Heart left ventricle (tissue), 16 donors: Measurements from ENCODE around the gene LYPLA2. TPM values are rescaled to one million over a fixed set of nuclear protein-coding genes. Genes with fewer than 3 reads are reported as not detected.
"Not testable (repeated sequence)": the region's sequence is repeated elsewhere in the genome, so short reads cannot be mapped to it uniquely, and the experiment has no call there.

ENCODE experiments used
- ATAC-seq, 4 donors: fragments of 200-7000 bp; cut with Tn5 transposase; one replicate each; pipeline ENCODE4 v1.9.1; 2020 to 2022; ENCODE audit warnings: moderate library complexity in 4 of 4, mild to moderate bottlenecking in 3 of 4, moderate number of reproducible peaks in 1 of 4
- DNase-seq, 5 donors: peaks; one replicate each; pipeline ENCODE4 v3.0.0-alpha.2; 2020
- H3K27ac ChIP-seq, 12 donors: fragments of 200-600 bp; sonication (generic) in 4 of 12; one replicate each; pipeline versions ENCODE4 v1.5.0 to v1.8.0; 2016 to 2022; ENCODE audit warnings: mild to moderate bottlenecking in 2 of 12
- H3K27me3 ChIP-seq, 9 donors: fragments of 200-600 bp; sonication (generic) in 2 of 9; one replicate each; pipeline versions ENCODE4 v1.5.1 to v1.8.0; 2016 to 2022; ENCODE audit warnings: mild to moderate bottlenecking in 3 of 9
- H3K36me3 ChIP-seq, 9 donors: fragments of 200-600 bp; sonication (generic) in 2 of 9; one replicate each; pipeline versions ENCODE4 v1.5.0 to v1.8.0; 2018 to 2022; ENCODE audit warnings: mild to moderate bottlenecking in 2 of 9
- H3K4me1 ChIP-seq, 12 donors: fragments of 200-600 bp; sonication (generic) in 4 of 12; one replicate each; pipeline versions ENCODE4 v1.5.0 to v1.8.0; 2016 to 2022; ENCODE audit warnings: mild to moderate bottlenecking in 3 of 12
- H3K4me3 ChIP-seq, 12 donors: fragments of 200-600 bp; sonication (generic) in 4 of 12; one replicate each; pipeline versions ENCODE4 v1.5.0 to v1.8.0; 2017 to 2022; ENCODE audit warnings: mild to moderate bottlenecking in 9 of 12, moderate library complexity in 4 of 12
- H3K9me3 ChIP-seq, 12 donors: fragments of 200-600 bp; sonication (generic) in 4 of 12; one replicate each; pipeline versions ENCODE4 v1.5.0 to v1.8.0; 2016 to 2022; ENCODE audit warnings: mild to moderate bottlenecking in 1 of 12
- CTCF ChIP-seq, 12 donors: fragments of 200-600 bp; sonication (generic) in 4 of 12; IDR thresholded peaks; one replicate each; pipeline versions ENCODE4 v1.5.0 to v1.8.0; 2018 to 2022; ENCODE audit warnings: antibody characterized with exemption in 12 of 12, mild to moderate bottlenecking in 5 of 12
- POLR2A ChIP-seq, 2 donors: fragments of 450-650 bp; IDR thresholded peaks; one replicate each; pipeline ENCODE4 v1.6.1; 2017; ENCODE audit warnings: antibody characterized with exemption in 2 of 2, mild to moderate bottlenecking in 2 of 2, moderate library complexity in 2 of 2
- whole genome bisulfite sequencing, 4 donors: extraction: QIAGEN DNeasy Blood & Tissue Kit in 2 of 4; methylation state at CpG; one replicate each; pipeline versions ENCODE4 v1.1.5 to v1.1.7; 2013 to 2018; 5-methylcytosine and 5-hydroxymethylcytosine counted together
- intact Hi-C, 10 donors: fragments of 100-400 bp; cut with DNase I; formaldehyde crosslinking; loops; one replicate each; pipeline versions ENCODE4 v1.11.1 to v1.14.2; 2022
- polyA plus RNA-seq, 2 donors: library from polyadenylated mRNA; stranded (reverse); fragments of 200-250 nt; gene quantifications; one replicate each; pipeline ENCODE4 v1.2.3, GENCODE V29; 2013
- total RNA-seq, 9 donors: library from RNA; depleted of rRNA in 2 of 9; stranded (reverse); fragments of >200 nt in 2 of 9; fragmentation: NEBNext Ultra II Directional in 3 of 9; extraction: Animal tissue kit (Norgen Biotek cat#: 25700) in 3 of 9; gene quantifications; one replicate each; pipeline versions ENCODE4 v1.1.0 to v1.2.4, GENCODE V29; 2016 to 2023
- donor health status: ischemic (EF 13 %, LVEDD 7.1; RV severe dilation, severe dysfunction).
- donor health status: healthy with polysubstance abuse.
- donor health status: DM: no; HTN: yes; CAD: no.
- donor health status: DM: no; HTN: no; CAD: no.
- donor health status: ischemic (EF 25% LVEDD 6.9; RV normal size, moderate dysfunction).
- donor health status: ischemic (EF 25% LVEDD 5.7; RV mildly dilated, moderate dysfunction).
- donor health status: healthy.
- donor health status: DM: yes; HTN: yes; CAD: no.
- donor health status: ischemic (EF 35%, LVEDD 5.7; RV mildly dilated, moderate dysfunction).
- donor health status: nonischemic (EF 11% LVEDD 7.7; RV severe dilation, severe dysfunction).
- donor health status: DM: yes; HTN: yes; CAD: no.
- donor health status: PGD.
- donor health status: ischemic (EF 29% LVEDD 5.4; RV normal size, mild dysfunction).
- donor health status: nonischemic (EF 23%, LVEDD 6.1; RV moderate dilation, normal function).

The LYPLA2 gene
- total and polyA plus RNA-seq, 11 donors, result 22.2 to 63.3 (median 29.5) TPM

DNA sequence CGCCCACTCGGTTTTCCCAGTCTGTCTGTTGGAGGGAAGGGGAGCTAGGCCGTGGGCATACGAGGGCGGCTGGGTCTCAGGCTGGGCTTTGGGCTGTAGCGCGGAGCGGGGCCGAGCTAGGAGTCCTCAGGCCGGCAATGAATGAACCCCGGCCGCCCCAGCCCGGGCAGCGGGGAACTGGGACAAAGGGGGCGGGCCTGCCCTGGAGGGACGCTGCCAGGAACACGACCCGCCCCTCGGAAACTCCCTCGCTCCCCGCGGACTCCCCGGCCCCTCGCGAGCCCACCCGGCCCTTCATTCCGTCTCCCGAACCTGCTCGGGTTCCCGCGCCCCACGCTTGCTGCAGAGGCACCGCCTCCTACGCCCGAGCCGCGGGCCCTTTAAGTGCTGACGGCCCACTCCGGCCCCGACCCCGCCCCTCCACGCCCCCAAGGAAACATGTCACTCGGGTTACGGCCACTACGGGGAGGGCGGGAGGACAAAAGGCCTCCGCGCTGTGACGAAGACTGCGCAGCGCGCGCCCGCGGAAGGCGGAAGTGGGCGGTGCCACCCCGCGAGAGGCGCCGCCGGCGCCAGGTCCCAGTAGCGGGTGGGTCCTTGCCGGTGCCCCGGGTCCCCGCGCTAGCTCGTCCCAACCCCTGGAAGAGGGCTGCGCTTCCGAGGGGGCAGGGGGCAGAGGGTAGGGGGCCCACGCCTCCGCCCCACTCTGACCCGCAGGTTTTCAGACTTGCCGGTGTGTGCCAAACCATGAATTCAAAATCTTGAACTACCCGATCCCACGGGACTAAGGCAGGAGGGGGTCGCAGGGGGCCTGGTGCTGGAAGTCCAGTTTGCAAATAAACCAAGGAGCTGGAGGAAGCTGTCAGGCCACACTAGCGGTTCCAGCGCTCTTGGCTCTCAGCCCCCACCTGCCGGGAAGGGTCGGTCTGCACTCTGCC is 9.7 kb downstream of the LYPLA2 start, which contains the start of gene GALE:
GALE (minus strand) TSS at position 355 of the 938 bp plus-strand sequence. CDS start 1,747 bp downstream, outside the sequence.
- TF ChIP-seq POLR2A (IDR thresholded peaks at IDR 0.05), result peak in 1 of 2 donors; percentile 80
- no peak for TF ChIP-seq CTCF (IDR thresholded peaks at IDR 0.05)
- Histone ChIP-seq H3K27ac (peak within 1 kb of the TSS; percentile 84 to 97 (median 93)), H3K4me3 (peak within 1 kb of the TSS; percentile 64 to 97 (median 80)), H3K27me3 (no peaks in the 10 kb centered on the region), H3K36me3 (peaks cover 0 to 31% (median 17%) of the 10 kb centered on the region in 9 donors), H3K4me1 (peaks cover 3 to 23% (median 20%) of the 10 kb centered on the region in 12 donors), H3K9me3 (no peaks in the 10 kb centered on the region)
- WGBS, 4 donors, result 0 to 2% (median 1%) methylated on average over 34 to 82 of the region's 82 CpGs
- peak; percentile 95 to 97 (median 96) for ATAC-seq
- intact Hi-C loops, result loop anchor here in 3 of 10 donors (10.0 kb wide), 2 partner anchors 64 to 224 kb away; partner anchors contain the start of gene FUCA1 (in 2 of the 3)
- peak; percentile 98 to 99 (median 98) for DNase-seq

DNA sequence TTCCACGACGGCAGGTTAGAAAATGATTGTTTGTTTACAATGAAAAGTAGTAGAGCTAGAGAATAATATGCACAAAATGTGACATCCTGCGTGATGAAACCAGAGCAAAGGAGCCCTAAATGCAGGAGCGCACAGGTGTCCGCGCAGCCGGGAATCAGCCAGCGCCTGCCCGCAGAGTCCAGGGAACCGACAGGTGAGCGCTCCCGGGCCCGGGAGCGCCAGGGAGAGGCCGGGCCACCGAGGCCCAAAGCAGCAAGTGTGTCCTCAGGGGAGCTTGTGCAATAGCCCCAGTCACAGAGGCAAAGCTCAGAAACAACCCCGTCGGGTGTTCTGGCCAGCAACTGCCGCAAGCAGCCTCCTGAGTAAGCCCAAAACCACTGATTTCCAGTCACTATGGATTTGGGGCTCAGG is 10.4 kb downstream of the LYPLA2 start:
- intact Hi-C loops, result loop anchor here in 3 of 10 donors (10.0 kb wide), 2 partner anchors 63 to 223 kb away; partner anchors contain the start of gene FUCA1 (in 2 of the 3)
- no peak for DNase-seq
- 26 to 29% (median 27%) methylated on average over 17 to 19 of the region's 19 CpGs for WGBS, 4 donors

GRCh38 chr1:23801876-23802275 is 10.9 kb downstream of the LYPLA2 start:
- Histone ChIP-seq H3K36me3 (peaks cover 0 to 28% (median 18%) of the 10 kb centered on the region in 9 donors), H3K27ac (peak overlapping the region in 2 of 12 donors; percentile 90 to 96), H3K9me3 (no peaks in the 10 kb centered on the region), H3K4me1 (peaks cover 3 to 23% (median 20%) of the 10 kb centered on the region in 12 donors), H3K27me3 (no peaks in the 10 kb centered on the region), H3K4me3 (peak overlapping the region in 3 of 12 donors; percentile 78 to 85 (median 79))
- 66 to 69% (median 68%) methylated on average over 10 of the region's 10 CpGs for WGBS, 4 donors
- DNase-seq (no peak), ATAC-seq (no peak)
- TF ChIP-seq POLR2A (IDR thresholded peaks at IDR 0.05), result no peak
- no peak for TF ChIP-seq CTCF (IDR thresholded peaks at IDR 0.05)
- intact Hi-C loops, result loop anchor here in 3 of 10 donors (10.0 kb wide), 2 partner anchors 63 to 223 kb away; partner anchors contain the start of gene FUCA1 (in 2 of the 3)

More for the DNA sequence above, 10.4 kb downstream of the LYPLA2 start:
- H3K36me3 ChIP-seq, result peaks cover 0 to 25% (median 13%) of the 10 kb centered on the region in 9 donors
- H3K4me3 ChIP-seq, result peak overlapping the region; percentile 64 to 97 (median 80)
- H3K27me3 ChIP-seq, result no peaks in the 10 kb centered on the region
- H3K4me1 ChIP-seq, result peaks cover 3 to 23% (median 20%) of the 10 kb centered on the region in 12 donors
- no peak for TF ChIP-seq POLR2A (IDR thresholded peaks at IDR 0.05)
- TF ChIP-seq CTCF (IDR thresholded peaks at IDR 0.05), result no peak
- no peaks in the 10 kb centered on the region for H3K9me3 ChIP-seq
- no peak for ATAC-seq
- peak overlapping the region; percentile 84 to 97 (median 93) for H3K27ac ChIP-seq

GRCh38 chr1:23802809-23803342 is 11.9 kb downstream of the LYPLA2 start:
- peaks cover 0 to 37% (median 28%) of the 10 kb centered on the region in 9 donors for H3K36me3 ChIP-seq
- not testable (repeated sequence) for H3K9me3 ChIP-seq

More at GRCh38 chr1:23802809-23803342, 11.9 kb downstream of the LYPLA2 start:
- intact Hi-C loops, result loop anchor here in 3 of 10 donors (10.0 kb wide), 2 partner anchors 62 to 222 kb away; partner anchors contain the start of gene FUCA1 (in 2 of the 3)
- not testable (repeated sequence) for DNase-seq, ATAC-seq, H3K27me3 ChIP-seq, H3K4me3 ChIP-seq, H3K27ac ChIP-seq
- 88 to 96% (median 93%) methylated on average over 7 of the region's 7 CpGs for WGBS, 4 donors
- H3K4me1 ChIP-seq, result peaks cover 3 to 30% (median 20%) of the 10 kb centered on the region in 12 donors
